Calu3 (cell line): Measurements from ENCODE around the gene MTR. TPM values are rescaled to one million over a fixed set of nuclear protein-coding genes. Genes with fewer than 3 reads are reported as not detected.

Source experiments
- BruUV-seq: library from RNA; stranded (reverse); fragments of 400-500 nt; replicated peaks from 2 replicates; lab custom pipeline; 2021; lab: Mats Ljungman, UMichigan
- CTCF ChIA-PET: fragments of 300-600 bp; sonication (Branson Sonifier 250); formaldehyde crosslinking; loops from one replicate; lab custom pipeline; 2022; ENCODE audit warnings: antibody characterized with exemption; lab: Charles Lee
- DNase-seq: peaks from one replicate; pipeline ENCODE4 v3.0.0; 2022
- H3K27ac Mint-ChIP-seq: one replicate; pipeline ENCODE4 v1.8.0; 2022; ENCODE audit warnings: mixed read lengths; ENCODE audit not compliant: unreplicated experiment
- H3K27me3 Mint-ChIP-seq: one replicate; pipeline ENCODE4 v1.8.0; 2022; ENCODE audit warnings: mixed read lengths; ENCODE audit not compliant: unreplicated experiment
- H3K36me3 Mint-ChIP-seq: one replicate; pipeline ENCODE4 v1.8.0; 2022; ENCODE audit warnings: mild to moderate bottlenecking, moderate library complexity, mixed read lengths; ENCODE audit not compliant: insufficient read depth, unreplicated experiment
- H3K4me1 Mint-ChIP-seq: one replicate; pipeline ENCODE4 v1.8.0; 2022; ENCODE audit warnings: mild to moderate bottlenecking, low read depth, mixed read lengths; ENCODE audit not compliant: unreplicated experiment
- H3K4me3 Mint-ChIP-seq: one replicate; pipeline ENCODE4 v1.8.0; 2022; ENCODE audit warnings: mild to moderate bottlenecking, low read depth, moderate library complexity, mixed read lengths; ENCODE audit not compliant: unreplicated experiment
- H3K9me3 Mint-ChIP-seq: one replicate; pipeline ENCODE4 v1.8.0; 2022; ENCODE audit warnings: low read depth, mixed read lengths; ENCODE audit not compliant: unreplicated experiment
- CTCF ChIP-seq: fragments of 200-600 bp; IDR thresholded peaks from one replicate; pipeline ENCODE4 v1.8.0; 2022; ENCODE audit warnings: antibody characterized with exemption; ENCODE audit not compliant: unreplicated experiment
- intact Hi-C: fragments of 100-400 bp; cut with micrococcal nuclease; formaldehyde crosslinking; loops from one replicate; pipeline ENCODE4 v1.10.0; 2022; ENCODE audit not compliant: unreplicated experiment
- total RNA-seq: library from RNA; stranded (reverse); gene quantifications from 2 replicates; pipeline ENCODE4 v1.2.3, GENCODE V29; 2022

MTR gene
- total RNA-seq, 1 experiment from 2014 or later = 37.0 TPM

DNA sequence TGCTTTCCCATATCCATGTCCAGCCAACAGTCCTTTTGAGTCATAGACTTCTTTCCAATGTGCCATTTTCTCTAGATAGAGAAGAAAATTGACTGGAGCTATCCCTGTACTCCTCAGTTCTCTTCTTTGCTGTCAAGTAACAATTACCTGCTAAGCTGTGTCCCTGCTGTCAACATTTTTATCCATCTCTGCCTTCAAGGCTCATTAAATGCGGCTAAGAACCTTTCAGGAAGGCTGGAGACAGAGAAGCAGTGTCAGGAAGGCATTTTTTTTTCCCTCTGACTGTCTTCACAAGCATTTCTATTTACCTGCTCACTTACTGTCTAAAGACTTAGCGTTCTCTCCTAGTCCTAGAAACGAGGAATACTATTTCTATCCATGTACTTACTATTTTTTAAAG lies 69.1 kb downstream of the MTR start:
- H3K4me1 Mint-ChIP-seq = no peaks in the 10 kb centered on the region
- intact Hi-C loops = no loop called here
- no TSS peak for BruUV-seq
- H3K4me3 Mint-ChIP-seq = no peak overlapping the region
- H3K9me3 Mint-ChIP-seq = no peaks in the 10 kb centered on the region
- H3K27ac Mint-ChIP-seq = no peak overlapping the region
- TF ChIP-seq CTCF = no peak
- CTCF ChIA-PET = interaction anchor here (0.7 kb wide), 1 partner anchor 49 kb away, joined by 3 read pairs; no protein-coding TSS in a partner anchor
- H3K36me3 Mint-ChIP-seq = peaks cover 8% of the 10 kb centered on the region
- DNase-seq = no peak
- H3K27me3 Mint-ChIP-seq = no peaks in the 10 kb centered on the region

DNA sequence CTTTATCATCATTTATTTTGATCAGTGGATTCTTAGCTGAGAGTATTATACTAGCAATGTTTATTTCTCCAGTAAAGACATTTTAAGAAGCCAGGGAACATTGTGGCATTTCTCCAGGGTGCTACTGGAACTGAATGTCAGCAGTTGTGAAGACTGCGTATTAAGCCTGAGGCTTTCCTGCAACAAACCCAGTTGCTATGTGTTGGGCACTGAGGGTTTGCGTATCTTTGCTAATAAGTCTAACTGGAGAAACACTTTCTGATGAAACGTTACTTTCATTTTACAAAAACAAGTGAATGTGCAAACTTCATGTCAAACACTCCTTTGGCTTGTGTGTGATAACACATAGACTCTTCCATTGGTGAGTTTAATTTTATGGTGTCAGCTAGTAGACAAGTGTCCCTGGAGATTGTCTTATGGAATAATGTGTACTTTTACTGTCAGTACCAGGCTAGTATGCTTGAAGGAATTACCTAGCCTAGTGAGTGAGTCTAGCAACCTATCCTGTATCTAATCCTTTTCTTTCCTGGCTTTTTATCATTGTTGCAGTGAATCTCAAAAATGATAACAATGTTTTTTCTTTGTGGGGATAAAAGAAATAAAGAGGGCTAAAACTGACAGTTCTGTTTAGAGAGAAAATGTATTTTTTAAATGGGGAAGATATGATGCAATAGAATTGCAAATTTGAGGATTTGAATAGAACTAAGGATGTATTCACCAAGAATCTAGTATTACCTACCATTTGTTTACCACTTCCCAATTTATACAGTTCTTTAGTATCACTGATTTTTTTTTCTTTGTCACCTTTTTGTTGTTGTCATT lies 70.1 kb downstream of the MTR start:
- no TSS peak for BruUV-seq
- intact Hi-C loops = no loop called here
- H3K4me3 Mint-ChIP-seq = no peak overlapping the region
- no peaks in the 10 kb centered on the region for H3K27me3 Mint-ChIP-seq
- TF ChIP-seq CTCF = no peak
- no peaks in the 10 kb centered on the region for H3K9me3 Mint-ChIP-seq
- no peaks in the 10 kb centered on the region for H3K4me1 Mint-ChIP-seq
- DNase-seq = no peak
- CTCF ChIA-PET = no interaction called here
- no peak overlapping the region for H3K27ac Mint-ChIP-seq
- H3K36me3 Mint-ChIP-seq = peaks cover 8% of the 10 kb centered on the region

DNA sequence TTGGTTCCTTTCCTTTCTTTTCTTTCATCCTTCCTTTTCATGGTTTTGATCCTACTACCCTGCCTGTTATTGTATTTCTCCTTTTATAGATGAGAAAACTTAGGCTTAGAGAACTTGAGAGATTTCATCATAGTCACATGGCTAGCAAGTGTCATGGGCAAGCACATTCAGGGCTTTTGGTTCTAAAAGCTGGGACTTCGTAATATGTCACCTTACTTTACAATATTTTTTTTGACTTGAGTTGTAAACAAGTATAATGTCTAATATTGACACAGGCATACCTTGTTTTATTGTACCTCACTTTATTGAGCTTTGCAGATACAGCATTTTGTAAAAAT lies 70.7 kb downstream of the MTR start:
- no peak overlapping the region for H3K27ac Mint-ChIP-seq
- intact Hi-C loops = no loop called here
- H3K9me3 Mint-ChIP-seq = no peaks in the 10 kb centered on the region
- CTCF ChIA-PET = no interaction called here
- no peaks in the 10 kb centered on the region for H3K27me3 Mint-ChIP-seq
- peaks cover 8% of the 10 kb centered on the region for H3K36me3 Mint-ChIP-seq
- TF ChIP-seq CTCF = no peak
- BruUV-seq = no TSS peak
- H3K4me1 Mint-ChIP-seq = no peaks in the 10 kb centered on the region
- no peak for DNase-seq
- no peak overlapping the region for H3K4me3 Mint-ChIP-seq

DNA sequence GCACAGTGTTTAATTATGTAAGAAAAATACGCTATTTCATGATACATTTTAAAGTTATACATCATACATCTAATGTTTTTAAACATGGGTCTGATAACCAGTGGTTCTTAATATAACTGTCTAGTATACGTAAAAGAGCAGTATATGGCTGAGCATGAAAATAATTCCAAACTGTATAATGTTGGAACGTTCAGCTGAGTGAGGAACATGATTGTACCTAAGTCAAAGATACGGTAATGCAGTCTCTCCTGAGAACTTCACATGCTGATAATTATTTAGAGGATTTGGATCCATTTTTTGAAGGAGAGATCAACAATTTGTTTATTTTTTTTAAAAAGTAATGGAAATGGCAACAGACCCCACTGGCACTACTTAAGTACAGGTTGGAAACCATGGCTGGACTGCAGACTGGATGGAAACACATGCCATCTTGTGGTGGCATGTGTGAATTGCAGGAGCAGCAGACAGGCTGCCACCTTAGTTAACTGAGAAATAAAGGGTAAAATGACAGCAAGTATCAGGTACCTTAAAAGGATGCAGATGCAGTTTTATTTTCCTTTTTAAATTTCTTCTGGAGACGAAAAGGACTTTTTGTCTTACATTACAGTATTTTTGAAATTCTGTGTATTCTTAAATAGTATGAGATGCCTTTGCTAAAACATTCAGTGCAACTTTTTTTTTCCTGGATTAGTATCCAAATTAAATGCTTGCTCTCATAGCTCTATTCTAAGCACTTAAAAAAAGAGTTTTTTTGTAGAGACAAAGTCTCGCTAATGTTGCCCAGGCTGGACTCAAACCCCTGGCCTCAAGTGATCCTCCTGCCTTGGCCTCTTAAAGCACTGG lies 73.8 kb downstream of the MTR start:
- Mint-ChIP-seq H3K4me1 (no peaks in the 10 kb centered on the region), H3K9me3 (no peaks in the 10 kb centered on the region), H3K27me3 (no peaks in the 10 kb centered on the region), H3K36me3 (no peaks in the 10 kb centered on the region), H3K4me3 (no peak overlapping the region), H3K27ac (no peak overlapping the region)
- peak; percentile 94 for TF ChIP-seq CTCF
- peak; percentile 52 for DNase-seq
- intact Hi-C loops = loop anchor here (1.0 to 2.0 kb wide), 4 partner anchors 110 to 766 kb away; no protein-coding TSS in a partner anchor
- no TSS peak for BruUV-seq
- CTCF ChIA-PET = interaction anchor here (1.7 kb wide), 1 partner anchor 115 kb away, joined by 4 read pairs; no protein-coding TSS in a partner anchor
